ENCODE data around the gene NFATC4. TPM values are rescaled to one million over a fixed set of nuclear protein-coding genes. Genes with fewer than 3 reads are reported as not detected.
"Not testable (repeated sequence)": the region's sequence is repeated elsewhere in the genome, so short reads cannot be mapped to it uniquely, and the experiment has no call there.

The NFATC4 gene
- total RNA-seq, 1 donor from 2014 or later, result 19.1 TPM

DNA sequence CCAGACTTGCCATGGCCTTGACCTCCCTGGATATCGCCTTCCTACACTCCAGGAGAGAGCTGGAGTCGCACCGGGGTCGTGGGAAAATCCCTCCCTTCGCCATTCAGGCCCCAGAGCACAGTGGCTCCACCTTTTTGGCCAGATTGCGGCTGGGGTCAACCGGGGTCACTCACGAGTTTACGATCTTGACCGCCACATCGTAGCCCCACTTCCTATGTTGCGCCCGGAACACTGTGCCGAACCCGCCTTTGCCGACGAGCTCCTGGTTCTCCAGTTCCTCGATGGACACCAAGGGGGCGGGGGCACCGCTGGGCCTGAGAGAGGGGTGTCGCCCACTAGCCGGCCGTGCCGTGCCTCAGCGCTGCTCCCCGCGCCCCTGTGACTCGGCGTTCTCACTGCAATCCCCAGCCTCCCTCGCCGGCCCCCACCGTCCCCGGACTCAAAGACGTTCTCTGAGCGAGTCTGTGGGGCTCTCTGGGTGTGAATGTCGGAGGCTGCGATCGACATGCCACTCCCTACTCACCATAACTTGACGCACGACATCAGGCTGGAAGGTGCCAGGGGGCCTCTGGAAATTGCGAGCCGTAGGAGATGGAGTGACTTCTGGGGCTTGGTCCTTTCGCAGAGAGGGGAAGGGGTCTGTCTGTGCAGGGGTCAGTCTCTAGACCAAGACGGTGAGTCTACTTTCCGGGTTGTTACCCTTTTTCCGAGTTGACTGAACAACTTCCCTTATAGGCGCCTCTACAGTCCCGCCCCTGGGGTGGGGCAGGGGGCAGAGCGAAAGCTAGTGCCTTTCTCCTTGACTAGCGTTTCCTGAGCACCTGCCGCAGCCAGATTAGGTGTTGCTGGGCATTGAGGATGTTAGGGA lies 28.5 kb upstream of the NFATC4 start, which contains the start of gene RIPK3:
TSS of gene RIPK3 (minus strand) at position 708 of the 868 bp plus-strand sequence. CDS start at position 543, 165 bp downstream.
- DNase-seq (ENCODE audit: low read depth, low spot score), result no peak

DNA sequence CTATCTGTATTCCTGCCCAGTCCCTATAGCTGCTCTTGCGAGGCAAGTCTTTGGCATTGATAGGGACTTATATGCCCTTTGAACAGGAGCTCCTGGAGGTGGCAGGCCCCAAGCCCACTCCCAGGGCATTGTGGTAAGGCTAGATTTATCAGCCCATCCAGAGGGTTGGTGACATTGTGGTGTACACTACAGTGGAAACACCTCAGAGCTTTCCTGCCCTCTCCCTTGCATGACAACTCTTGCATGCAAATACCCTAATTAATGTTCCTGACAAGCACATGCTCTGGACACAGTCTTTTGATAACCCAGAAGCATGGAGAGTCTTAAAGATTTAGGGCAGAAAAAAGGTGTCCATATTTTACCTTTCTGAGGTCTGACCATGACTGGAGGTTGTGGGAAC lies 27.4 kb upstream of the NFATC4 start:
- DNase-seq (ENCODE audit: low read depth, low spot score), result no peak

DNA sequence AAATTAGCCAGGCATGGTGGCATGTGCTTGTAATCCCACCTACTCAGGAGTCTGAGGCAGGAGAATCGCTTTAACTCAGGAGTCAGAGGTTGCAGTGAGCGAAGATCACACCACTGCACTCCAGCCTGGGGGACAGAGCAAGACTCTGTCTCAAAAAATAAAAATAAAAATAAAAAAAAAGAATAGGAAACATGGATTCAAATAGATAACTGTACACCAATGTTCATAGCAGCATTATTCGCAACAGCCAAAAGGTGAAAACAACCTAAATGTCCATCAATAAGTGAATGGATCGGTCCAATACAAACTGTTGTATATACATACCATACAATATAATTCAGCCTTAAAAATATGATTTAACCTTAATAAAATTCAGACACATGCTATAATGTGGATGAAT lies 25.1 kb upstream of the NFATC4 start:
- no peak for DNase-seq (ENCODE audit: low read depth, low spot score)

DNA sequence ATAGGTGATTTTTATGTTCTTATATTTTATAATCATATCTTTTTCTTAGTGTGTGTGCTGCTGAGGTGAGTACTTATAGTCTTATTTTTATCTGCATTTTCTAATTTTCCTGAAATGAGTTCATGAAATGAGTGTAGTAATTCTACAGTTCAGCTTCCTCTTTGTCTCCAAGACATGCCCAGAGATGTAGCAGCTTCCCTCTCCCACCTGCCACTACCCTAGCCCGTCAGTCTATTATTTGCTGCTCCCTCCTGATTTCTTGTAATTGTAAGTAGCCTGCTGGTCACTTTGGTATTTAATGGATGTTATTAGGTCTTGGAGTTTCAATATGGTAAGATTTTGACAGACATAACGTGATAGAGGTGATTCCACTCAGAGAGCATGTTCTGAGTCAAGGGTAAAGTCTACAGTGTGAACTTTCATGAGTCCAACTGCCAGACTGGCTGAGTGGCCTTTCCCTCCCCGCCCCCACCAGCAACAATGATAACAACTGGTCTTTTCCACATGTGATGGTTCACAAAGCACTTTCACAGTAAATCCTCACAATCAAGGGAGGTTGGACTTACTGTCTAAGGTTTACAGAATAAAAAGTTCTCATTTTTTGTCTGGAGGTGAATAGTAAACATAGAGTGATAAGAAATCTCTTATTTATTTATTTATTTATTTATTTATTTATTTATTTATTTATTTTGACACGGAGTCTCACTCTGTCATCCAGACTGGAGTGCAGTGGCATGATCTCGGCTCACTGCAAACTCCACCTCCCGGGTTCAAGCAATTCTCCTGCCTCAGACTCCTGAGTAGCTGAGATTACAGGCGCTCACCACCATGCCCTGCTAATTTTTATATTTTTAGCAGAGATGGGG lies 24.0 kb upstream of the NFATC4 start:
- DNase-seq (ENCODE audit: low read depth, low spot score), result no peak

DNA sequence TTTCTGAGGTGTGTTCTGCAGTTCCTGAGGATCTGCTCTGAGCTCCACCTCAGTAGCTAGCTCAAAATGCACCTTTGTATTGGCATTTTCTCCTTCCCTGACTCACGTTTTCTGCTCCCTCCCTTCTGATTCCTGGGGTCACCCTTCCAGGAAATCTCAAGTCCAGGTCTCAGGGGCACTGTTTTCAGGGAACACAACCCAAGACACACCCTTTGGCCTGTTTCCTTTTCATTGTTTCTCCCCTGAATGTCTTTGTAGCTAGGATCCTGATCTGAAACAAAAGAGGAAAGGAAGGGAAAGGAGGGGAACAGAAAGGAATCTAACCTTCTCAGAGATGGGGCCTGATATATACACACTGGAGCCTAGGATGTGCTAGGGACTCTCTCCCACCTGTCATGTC lies 20.9 kb upstream of the NFATC4 start:
- DNase-seq (ENCODE audit: low read depth, low spot score), result no peak

DNA sequence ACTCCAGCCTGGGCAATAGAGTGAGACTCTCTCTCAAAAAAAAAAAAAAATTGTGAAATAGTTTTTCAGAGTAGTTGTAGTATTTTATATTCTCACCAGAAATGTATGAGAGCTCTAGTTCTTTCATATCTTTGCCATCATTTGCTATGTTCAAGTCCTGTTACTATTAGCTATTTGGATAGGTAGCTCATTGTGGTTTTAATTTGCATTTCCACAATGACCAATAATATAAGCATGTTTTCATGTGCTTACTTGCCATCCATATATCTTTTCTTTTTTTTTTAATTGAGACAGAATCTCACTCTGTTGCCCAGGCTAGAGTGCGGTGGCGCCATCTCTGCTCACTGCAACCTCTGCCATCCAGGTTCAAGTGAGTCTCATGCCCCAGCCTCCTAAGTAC lies 19.8 kb upstream of the NFATC4 start:
- DNase-seq (ENCODE audit: low read depth, low spot score), result no peak

DNA sequence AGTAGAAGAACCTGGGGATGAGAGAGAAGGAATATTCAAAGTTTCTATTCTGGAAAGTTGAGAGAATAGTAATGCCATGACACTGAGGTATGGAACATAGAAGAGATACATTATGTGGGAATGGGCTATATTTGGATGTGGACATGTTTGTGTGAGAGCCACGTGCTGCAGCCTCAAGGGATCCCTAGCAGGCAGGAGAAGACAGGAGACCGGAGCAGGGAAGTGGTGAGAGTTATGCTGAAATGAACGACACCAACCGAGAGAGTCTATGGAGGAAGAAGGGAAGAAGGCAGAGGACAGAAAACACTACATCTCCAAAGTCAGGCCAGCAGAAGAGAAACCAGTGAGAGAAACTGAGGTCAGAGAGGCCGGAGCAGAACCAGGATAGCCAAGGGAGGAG lies 18.2 kb upstream of the NFATC4 start:
- no peak for DNase-seq (ENCODE audit: low read depth, low spot score)

DNA sequence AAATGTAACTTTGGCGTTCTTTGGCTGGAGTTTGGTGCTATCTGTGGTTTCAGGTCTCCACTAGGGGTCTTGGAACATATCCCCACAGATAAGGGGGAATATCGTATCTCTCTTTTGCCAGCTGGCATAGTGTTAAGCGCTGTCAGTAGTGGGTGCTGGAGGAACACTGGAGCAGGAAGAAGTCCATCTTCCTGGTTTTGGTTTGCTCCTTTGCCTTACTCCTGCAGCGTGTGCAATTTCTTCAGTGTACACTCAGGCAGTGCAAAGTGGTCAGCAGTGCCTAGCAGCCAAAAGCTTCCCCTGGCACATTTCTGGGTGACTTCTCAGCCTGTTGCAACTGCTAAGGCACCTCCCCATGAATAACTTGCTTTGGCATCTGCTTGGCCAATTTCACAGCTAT lies 16.5 kb upstream of the NFATC4 start:
- DNase-seq (ENCODE audit: low read depth, low spot score), result no peak

DNA sequence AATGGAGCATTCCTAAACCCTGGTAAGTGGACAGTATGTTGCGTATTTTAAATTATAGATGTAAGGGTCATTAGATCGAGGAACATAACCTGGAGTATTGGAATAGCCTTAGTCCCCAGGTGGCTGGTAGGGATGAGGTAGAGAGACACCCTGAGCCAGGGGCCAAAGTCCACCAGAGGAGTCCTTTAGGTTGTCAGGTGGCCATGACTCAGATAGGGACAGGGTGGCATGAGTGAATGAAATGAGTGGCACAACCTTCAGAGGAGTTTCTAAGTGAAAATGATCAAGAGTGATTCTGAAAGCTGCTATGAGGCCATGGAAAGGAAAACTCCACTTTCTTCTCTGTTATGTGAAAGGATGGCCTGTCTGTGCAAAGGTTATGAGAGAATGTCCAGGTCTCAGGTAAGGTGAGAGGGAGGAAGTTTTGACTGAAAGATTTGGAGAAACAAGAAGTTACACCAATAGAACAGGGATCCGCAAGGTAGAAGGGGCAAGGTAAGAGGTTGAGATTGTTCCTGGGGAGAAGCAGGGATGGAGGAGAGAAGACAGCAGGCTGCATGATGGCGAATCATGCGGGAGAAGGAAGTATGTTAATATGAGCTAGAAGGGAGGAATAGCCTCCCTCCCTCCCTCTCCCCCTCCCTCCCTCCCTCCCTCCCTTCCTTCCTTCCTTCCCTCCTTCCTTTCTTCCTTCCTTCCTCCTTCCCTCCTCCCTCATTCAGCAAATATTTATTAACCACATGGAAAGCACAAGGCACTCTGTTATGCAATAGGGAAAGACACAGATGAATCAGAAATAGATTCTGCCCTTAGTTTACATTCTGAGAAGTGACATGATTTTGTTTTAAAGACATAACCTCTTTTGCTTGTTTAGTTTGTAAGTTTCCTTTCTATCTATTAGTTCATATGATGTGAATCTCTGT lies 14.2 kb upstream of the NFATC4 start:
- DNase-seq (ENCODE audit: low read depth, low spot score), result no peak

DNA sequence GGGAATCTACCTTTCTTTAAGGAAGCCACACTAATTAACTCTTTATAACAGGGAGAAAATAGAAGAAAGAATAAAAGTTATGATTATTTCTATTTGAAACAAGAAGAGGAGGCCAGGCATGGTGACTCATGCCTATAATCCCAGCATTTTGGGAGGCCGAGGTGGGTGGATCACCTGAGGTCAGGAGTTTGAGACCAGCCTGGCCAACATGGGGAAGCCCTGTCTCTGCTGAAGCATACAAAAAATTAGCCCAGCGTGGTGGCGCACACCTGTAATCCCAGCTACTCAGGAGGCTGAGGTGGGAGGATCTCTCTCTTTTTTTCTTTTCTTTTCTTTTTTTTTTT lies 13.5 kb upstream of the NFATC4 start:
- DNase-seq (ENCODE audit: low read depth, low spot score), result not testable (repeated sequence)

DNA sequence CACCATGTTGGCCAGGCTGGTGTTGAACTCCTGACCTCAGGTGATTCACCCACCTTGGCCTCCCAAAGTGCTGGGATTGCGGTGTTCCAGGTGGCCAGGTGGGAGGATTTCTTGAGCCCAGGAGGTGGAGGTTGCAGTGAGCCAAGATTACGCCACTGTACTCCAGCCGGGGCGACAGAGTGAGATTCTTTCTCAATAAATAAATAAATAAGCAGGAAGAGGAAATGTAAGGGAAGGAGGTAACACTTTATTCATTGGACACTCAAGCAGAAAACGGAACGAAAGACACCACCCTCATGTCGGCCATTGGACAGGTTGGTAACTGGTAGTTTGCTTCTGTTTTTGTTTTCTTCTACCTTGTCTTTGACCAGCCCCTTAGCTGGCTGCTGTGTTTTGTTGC lies 13.0 kb upstream of the NFATC4 start:
- no peak for DNase-seq (ENCODE audit: low read depth, low spot score)

DNA sequence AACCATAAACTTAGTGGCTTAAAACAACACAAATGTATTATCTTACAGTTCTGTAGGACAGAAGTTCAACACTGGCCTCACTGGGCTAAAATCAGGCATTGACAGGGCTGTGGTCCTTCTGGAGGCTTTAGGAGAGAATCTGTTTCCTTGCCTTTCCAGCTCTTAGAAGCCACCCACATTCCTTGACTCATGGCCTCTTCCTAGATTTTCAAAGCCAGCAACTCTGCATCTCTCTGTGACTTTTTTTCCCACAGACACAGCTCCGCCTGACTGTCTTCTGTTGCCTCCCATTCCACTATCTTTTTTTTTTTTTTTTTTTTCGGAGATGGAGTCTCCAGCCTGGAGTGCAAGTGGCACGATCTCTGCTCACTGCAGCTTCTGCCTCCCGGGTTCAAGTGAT lies 11.8 kb upstream of the NFATC4 start:
- DNase-seq (ENCODE audit: low read depth, low spot score), result no peak

DNA sequence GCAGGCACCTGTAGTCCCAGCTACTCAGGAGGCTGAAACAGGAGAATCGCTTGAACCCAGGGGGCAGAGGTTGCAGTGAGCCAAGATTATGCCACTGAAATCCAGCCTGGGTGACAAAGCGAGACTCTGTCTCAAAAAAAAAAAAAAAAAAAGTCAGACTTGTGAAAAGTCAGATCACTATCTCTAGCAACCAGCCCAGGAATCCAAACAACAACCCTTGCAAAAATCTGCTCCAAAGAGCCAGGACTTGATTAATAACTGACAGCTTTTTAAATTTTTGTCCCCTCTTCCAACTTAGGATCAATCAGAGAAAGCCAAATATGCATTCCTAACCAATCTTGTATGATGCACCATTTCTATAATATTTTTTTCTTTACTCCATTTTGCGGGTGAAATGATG lies 7.7 kb upstream of the NFATC4 start:
- DNase-seq (ENCODE audit: low read depth, low spot score), result no peak

DNA sequence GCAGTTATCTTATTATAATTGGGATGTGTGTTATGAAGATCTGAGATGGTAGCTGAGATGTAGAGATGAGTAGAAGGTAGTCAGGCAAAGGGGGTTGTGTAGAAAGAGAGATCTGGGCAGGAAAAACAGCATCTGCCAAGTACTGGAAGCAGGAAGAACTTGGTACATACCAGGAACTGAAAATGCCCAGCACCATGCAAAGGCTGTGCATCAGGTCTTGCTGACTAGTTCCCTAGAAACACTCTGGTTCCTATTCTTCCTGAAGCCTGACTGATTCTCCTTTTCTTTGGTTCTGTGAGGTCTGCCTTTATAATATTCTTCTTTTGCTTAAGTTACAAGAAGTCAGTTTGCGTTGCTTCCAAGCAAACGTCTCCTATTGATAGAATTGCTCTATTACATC lies 6.7 kb upstream of the NFATC4 start:
- no peak for DNase-seq (ENCODE audit: low read depth, low spot score)

DNA sequence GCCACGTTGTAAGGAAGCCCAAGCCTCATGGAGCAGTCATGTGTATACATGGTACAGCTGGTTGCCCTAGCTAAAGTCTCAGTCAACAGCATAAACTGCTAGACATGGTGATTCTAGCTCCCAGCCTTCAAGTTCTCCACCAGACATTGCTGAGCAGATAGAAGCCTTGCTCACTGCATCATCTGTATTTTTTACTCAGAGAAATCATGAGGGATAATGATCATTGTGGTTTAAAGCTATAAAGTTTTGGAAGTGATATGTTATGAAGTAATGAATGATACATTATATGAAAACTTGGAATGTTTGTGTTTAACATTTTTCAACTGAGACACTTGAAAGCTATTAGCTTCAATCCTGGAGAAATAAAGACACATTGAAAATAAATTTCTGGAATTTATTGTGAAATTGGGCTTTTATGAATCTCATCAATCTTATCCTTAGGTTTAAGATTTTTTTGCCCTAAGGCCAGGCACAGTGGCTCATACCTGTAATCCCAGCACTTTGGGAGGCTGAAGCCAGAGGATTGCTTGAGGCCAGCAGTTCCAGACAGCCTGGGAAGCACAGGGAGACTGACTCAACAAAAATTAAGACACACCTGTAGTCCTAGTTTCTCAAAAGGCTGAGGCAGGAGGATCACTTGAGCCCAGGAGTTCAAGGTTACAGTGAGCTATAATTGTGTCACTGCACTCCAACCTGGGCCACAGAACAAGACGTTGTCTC lies 5.6 kb upstream of the NFATC4 start:
- DNase-seq (ENCODE audit: low read depth, low spot score), result no peak

DNA sequence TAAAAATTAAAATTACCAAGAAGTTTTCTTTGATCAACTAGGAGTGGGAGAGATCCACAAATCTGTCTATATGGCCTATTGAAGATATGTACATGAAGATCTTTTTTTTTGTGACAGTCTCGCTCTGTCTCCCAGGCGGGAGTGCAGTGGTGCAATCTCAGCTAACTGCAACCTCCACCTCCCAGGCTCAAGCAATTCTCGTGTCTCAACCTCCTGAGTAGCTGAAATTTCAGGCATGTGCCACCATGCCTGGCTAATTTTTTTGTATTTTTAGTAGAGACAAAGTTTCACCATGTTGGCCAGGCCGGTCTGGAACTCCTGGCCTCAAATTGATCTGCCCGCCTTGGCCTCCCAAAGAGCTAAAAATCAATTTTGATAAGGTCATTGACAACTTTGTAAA lies 4.6 kb upstream of the NFATC4 start:
- no peak for DNase-seq (ENCODE audit: low read depth, low spot score)

DNA sequence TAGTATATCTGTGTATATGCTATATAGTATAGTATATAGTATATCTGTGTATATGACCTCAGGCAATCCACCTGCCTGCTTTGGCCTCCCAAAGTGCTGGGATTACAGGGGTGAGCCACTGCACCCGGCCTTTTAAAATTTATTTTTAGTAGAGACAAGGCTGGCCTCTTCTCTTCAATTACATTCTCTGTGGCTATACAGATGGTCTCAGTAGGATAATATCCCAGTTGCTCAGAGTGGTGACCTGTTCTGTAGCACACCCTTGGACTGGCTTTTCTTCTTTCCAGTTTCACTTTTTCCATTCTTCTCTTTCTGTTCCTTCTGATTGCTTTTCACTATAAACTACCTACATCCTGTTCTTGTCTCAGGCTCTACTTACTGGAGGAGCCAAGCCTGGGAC lies 3.1 kb upstream of the NFATC4 start:
- DNase-seq (ENCODE audit: low read depth, low spot score), result no peak

DNA sequence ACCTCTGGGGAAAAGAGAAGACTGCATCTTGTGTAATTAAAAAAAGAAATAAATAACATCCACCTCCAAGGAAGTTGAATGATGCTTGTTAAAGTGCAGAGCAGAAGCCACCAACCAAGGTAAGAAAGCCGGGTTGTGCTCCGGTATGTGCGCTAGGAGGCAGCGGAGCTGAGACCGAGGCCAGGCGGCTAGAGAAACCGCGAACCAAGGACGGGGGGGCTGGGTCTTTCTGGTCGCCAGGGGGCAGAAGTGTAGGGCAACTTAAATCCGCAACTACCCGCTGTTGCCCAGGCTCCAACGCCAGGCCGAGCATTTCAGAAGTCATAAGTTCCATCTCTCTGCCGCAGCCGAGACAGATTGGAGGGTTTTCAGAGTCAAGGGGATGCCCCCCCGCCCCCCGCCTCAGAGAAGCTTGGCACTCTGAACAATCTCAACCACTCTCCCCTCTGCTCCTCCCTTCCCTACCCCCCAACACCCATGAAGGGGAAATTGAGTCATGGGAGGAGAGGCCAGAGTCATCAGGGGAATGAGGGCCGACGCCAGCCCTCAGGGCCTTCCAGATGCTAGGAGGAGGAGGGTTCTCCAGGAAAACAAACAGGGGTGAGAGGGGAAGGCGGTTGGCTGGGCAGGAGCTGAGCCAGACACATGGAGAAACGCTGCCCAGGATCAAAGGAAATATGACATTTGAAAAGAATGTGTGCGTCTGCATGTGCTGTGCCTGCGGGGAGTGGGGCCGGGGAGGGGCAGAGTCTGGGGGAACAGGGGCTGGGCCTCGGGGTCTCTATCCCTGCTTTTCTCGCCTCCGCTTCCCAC lies 2.2 kb upstream of the NFATC4 start:
- DNase-seq (ENCODE audit: low read depth, low spot score), result peak; percentile 90

DNA sequence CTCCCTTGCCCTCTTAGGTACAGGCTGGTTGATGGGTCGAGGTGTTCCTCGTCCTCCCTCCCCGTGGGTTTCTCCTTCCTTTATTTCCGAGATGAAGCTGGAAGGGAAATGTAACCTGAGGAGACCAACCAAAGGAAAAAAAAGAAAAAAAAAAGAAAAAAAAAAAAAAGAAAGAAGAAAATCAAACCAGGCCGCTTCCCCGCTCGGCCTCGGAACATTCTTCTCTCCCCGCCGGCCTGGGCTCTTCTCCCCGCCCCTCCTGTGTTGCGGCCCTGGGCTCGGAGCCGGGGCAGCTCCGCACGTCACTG lies 1.6 kb upstream of the NFATC4 start:
- no peak for DNase-seq (ENCODE audit: low read depth, low spot score)
